SKM-1 treated with dmso at 0.1 percent for 144 hours (cell line): ENCODE results near the gene TYW1.
"Not testable (repeated sequence)": the region's sequence is repeated elsewhere in the genome, so short reads cannot be mapped to it uniquely, and the experiment has no call there.

Experiments
- DNase-seq: peaks from one replicate; lab custom pipeline; 2025; ENCODE audit not compliant: unreplicated experiment; lab: John Stamatoyannopoulos, UW

TYW1 gene

GRCh38 chr7:66996444-66997191 is at the start of gene TYW1:
Gene TYW1, plus strand, starts transcription at chr7:66996833. Its CDS starts 146 bp downstream, at chr7:66996979.
- peak; percentile 96 for DNase-seq

GRCh38 chr7:66948480-66949109 is 48.0 kb upstream of the TYW1 start:
- no peak for DNase-seq

GRCh38 chr7:66950311-66950710 is 46.3 kb upstream of the TYW1 start:
- no peak for DNase-seq

GRCh38 chr7:66950763-66951162 is 45.9 kb upstream of the TYW1 start:
- DNase-seq: no peak

- no peak for DNase-seq
Observed at GRCh38 chr7:66952343-66953043, 44.1 kb upstream of the TYW1 start.

GRCh38 chr7:66953044-66953427 is 43.6 kb upstream of the TYW1 start:
- no peak for DNase-seq

GRCh38 chr7:66957595-66958290 is 38.9 kb upstream of the TYW1 start:
- DNase-seq: no peak

GRCh38 chr7:66958538-66959350 is 37.9 kb upstream of the TYW1 start:
- no peak for DNase-seq

- no peak for DNase-seq
Observed at GRCh38 chr7:66960192-66960591, 36.4 kb upstream of the TYW1 start.

- DNase-seq: no peak
Observed at GRCh38 chr7:66961096-66961495, 35.5 kb upstream of the TYW1 start.

GRCh38 chr7:66964411-66964810 is 32.2 kb upstream of the TYW1 start:
- DNase-seq: no peak

- no peak for DNase-seq
Observed at GRCh38 chr7:66967029-66967428, 29.6 kb upstream of the TYW1 start.

- DNase-seq: not testable (repeated sequence)
Observed at GRCh38 chr7:66969001-66969400, 27.6 kb upstream of the TYW1 start.

- DNase-seq: no peak
Observed at GRCh38 chr7:66970310-66970709, 26.3 kb upstream of the TYW1 start.

- no peak for DNase-seq
Observed at GRCh38 chr7:66974986-66975590, 21.5 kb upstream of the TYW1 start.

- not testable (repeated sequence) for DNase-seq
Observed at GRCh38 chr7:66978312-66978711, 18.3 kb upstream of the TYW1 start.

- DNase-seq: not testable (repeated sequence)
Observed at GRCh38 chr7:66979013-66979412, 17.6 kb upstream of the TYW1 start.

GRCh38 chr7:66980336-66980735 is 16.3 kb upstream of the TYW1 start:
- not testable (repeated sequence) for DNase-seq

- not testable (repeated sequence) for DNase-seq
Observed at GRCh38 chr7:66989552-66989951, 7.1 kb upstream of the TYW1 start.

GRCh38 chr7:66994051-66994450 is 2.6 kb upstream of the TYW1 start:
- not testable (repeated sequence) for DNase-seq
